KMS-11 (cell line): ENCODE measurements around the gene COL23A1.
"Not testable (repeated sequence)": the region's sequence is repeated elsewhere in the genome, so short reads cannot be mapped to it uniquely, and the experiment has no call there.

ENCODE experiments used
- H2AFZ ChIP-seq: fragments of 200-600 bp; sonication (generic); 2 replicates; pipeline ENCODE4 v1.6.1; 2016; ENCODE audit warnings: antibody characterized with exemption, mixed run types, low read depth
- H3K27ac ChIP-seq: fragments of 200-600 bp; sonication (generic); 2 replicates; pipeline ENCODE4 v1.6.1; 2016; ENCODE audit warnings: mild to moderate bottlenecking, mixed run types
- H3K27me3 ChIP-seq: fragments of 200-600 bp; sonication (generic); 2 replicates; pipeline ENCODE4 v1.6.1; 2017; ENCODE audit warnings: mild to moderate bottlenecking, low read depth, mixed run types, moderate library complexity; ENCODE audit not compliant: insufficient read depth
- H3K36me3 ChIP-seq: fragments of 200-600 bp; sonication (generic); 2 replicates; pipeline ENCODE4 v1.6.1; 2017; ENCODE audit warnings: mild to moderate bottlenecking, mixed run types; ENCODE audit not compliant: insufficient read depth
- H3K4me1 ChIP-seq: fragments of 200-600 bp; sonication (generic); 2 replicates; pipeline ENCODE4 v1.6.1; 2016; ENCODE audit warnings: mild to moderate bottlenecking, low read depth, mixed run types; ENCODE audit not compliant: poor library complexity, severe bottlenecking
- H3K4me2 ChIP-seq: fragments of 200-600 bp; sonication (generic); 2 replicates; pipeline ENCODE4 v1.7.0; 2016; ENCODE audit warnings: mild to moderate bottlenecking, mixed run types
- H3K4me3 ChIP-seq: fragments of 200-600 bp; sonication (generic); IDR thresholded peaks from 2 replicates; pipeline ENCODE4 v1.6.1; 2017; ENCODE audit warnings: low read depth, low read length, mixed read lengths; ENCODE audit not compliant: insufficient read depth
- H3K79me2 ChIP-seq: fragments of 200-600 bp; sonication (generic); 2 replicates; pipeline ENCODE4 v1.6.1; 2016; ENCODE audit warnings: low read depth, mixed run types; ENCODE audit not compliant: insufficient read depth
- H3K9ac ChIP-seq: fragments of 200-600 bp; sonication (generic); 2 replicates; pipeline ENCODE4 v1.6.1; 2016; ENCODE audit warnings: mild to moderate bottlenecking, mixed run types
- H4K20me1 ChIP-seq: fragments of 200-600 bp; sonication (generic); 2 replicates; pipeline ENCODE4 v1.6.1; 2016; ENCODE audit warnings: mild to moderate bottlenecking, mixed run types; ENCODE audit not compliant: insufficient read depth
- TF ChIP-seq, protein P1 (sequence below): fragments of 200-600 bp; sonication (generic); conservative IDR thresholded peaks from 2 replicates; pipeline ENCODE4 v1.6.1; 2017; ENCODE audit warnings: low read depth, mild to moderate bottlenecking, antibody characterized with exemption, low read length, moderate library complexity, mixed read lengths

Gene COL23A1

DNA sequence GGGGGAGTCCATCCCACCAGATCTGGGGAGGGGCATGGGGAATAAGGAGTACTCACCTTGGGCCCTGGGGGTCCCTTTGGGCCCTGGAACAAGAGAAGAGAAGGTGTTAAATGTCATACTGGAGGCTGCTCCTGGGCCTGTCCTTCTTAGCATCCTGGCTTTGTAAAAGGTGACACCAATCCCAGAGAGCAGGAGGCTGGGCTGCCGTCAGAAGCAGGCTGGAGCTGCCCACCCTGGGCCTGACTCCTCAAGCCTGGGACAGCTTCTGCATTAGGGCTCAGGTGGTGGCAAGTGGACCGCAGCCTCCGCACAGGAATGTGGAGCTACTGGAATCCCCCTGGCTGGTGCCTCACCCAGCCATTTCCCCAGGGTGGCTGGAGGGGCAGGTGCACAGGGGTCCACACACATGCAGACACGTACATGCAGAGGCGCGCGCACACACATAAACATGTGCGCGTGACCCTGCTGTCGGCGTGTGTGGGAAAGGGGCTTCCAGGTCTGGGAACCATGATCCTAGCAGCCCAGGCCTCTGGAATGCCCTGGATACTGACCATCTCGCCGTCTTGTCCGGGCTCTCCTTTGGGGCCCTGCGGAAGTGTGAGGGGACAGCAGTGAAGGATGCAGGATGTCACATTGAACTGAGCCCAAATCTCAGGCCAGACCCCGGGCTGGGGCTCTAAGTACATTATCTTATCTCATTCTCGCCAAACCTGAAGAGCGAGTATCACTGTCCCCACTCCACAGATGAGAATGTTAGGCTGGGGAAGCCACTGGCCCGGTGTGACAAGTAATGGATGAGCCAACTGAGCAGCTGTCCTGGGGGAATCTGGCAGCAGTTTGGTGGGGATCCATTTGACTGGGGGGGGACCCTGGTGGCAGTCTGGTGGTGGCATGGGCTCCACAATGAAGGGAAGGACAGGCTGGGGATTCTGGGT lies 328.3 kb downstream of the COL23A1 start:
- TF ChIP-seq, protein P1, sequence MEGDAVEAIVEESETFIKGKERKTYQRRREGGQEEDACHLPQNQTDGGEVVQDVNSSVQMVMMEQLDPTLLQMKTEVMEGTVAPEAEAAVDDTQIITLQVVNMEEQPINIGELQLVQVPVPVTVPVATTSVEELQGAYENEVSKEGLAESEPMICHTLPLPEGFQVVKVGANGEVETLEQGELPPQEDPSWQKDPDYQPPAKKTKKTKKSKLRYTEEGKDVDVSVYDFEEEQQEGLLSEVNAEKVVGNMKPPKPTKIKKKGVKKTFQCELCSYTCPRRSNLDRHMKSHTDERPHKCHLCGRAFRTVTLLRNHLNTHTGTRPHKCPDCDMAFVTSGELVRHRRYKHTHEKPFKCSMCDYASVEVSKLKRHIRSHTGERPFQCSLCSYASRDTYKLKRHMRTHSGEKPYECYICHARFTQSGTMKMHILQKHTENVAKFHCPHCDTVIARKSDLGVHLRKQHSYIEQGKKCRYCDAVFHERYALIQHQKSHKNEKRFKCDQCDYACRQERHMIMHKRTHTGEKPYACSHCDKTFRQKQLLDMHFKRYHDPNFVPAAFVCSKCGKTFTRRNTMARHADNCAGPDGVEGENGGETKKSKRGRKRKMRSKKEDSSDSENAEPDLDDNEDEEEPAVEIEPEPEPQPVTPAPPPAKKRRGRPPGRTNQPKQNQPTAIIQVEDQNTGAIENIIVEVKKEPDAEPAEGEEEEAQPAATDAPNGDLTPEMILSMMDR = no peak
- Histone ChIP-seq H3K4me1 (no peaks in the 10 kb centered on the region), H3K79me2 (no peaks in the 10 kb centered on the region), H3K4me3 (no peak overlapping the region), H2AFZ (no peak overlapping the region), H3K4me2 (no peak overlapping the region), H3K36me3 (no peaks in the 10 kb centered on the region), H3K27me3 (no peaks in the 10 kb centered on the region), H3K9ac (no peak overlapping the region), H3K27ac (no peak overlapping the region), H4K20me1 (no peaks in the 10 kb centered on the region)

DNA sequence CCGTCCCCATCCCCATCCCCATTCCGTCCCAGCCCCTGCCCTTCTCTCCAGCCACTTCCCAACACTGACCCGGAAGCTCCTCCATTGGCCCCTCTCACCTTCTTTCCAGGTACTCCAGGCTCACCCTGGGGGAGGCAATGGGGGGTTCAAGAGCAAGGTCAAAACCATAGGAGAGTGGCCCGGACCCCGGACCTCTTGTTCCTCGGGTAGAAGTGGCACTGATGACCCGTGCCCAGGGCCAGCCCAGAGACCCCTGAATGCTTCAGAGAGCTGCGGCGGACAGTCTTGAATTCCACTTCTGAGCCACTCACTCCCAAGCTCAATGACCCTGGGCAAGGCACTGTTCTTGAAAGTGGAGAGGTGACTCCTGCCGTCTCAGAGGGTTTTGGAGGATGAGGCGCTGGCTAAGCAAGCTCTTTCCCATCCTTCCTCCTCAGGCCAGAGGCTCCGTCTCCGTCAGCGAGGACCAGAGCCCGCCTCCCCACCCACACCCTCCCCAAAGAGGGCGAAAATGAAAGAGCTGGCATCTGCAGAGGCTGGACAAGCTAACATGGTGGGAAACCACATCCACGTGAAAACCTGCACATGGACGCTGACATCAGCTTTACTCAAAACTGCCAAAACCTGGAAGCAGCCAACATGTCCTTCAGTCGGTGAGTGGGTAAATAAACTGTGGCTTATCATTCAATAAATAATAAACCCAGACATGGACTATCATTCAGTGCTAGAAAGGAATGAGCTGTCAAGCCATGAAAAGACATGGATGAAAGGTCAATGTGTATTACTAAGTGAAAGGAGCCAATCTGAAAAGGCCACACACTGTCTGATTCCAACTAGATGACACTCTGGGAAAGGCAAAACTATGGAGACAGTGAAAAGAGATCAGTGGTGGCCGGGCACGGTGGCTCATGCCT lies 330.3 kb downstream of the COL23A1 start:
- Histone ChIP-seq H3K4me3 (no peak overlapping the region), H2AFZ (no peak overlapping the region), H3K79me2 (no peaks in the 10 kb centered on the region), H3K4me1 (no peaks in the 10 kb centered on the region), H3K27me3 (no peaks in the 10 kb centered on the region), H3K36me3 (no peaks in the 10 kb centered on the region), H3K4me2 (no peak overlapping the region), H3K9ac (no peak overlapping the region), H3K27ac (no peak overlapping the region), H4K20me1 (no peaks in the 10 kb centered on the region)
- TF ChIP-seq, protein P1 = no peak

DNA sequence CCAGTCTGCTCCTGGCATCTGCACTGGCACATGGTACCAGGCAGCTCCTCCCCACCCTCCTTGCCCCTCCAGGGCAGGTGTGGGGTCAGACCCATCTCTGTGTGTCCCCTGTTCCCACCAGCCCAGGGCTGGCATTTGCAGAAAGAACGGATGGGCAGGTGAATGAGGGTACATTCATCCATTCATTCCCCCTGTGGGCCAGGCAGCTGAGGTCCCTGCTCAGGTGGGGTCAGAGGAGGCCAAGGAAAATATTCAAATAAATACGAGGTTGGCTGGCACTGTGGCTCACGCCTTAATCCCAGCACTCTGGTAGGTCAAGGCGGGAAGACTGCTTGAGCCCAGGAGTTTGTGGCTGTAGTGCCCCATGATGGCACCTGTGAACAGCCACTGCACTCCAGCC lies 332.5 kb downstream of the COL23A1 start:
- H3K27ac ChIP-seq = no peak overlapping the region
- H3K4me3 ChIP-seq = no peak overlapping the region
- no peaks in the 10 kb centered on the region for H3K4me1 ChIP-seq
- H3K4me2 ChIP-seq = no peak overlapping the region
- TF ChIP-seq, protein P1 = no peak
- no peak overlapping the region for H3K9ac ChIP-seq
- H3K36me3 ChIP-seq = no peaks in the 10 kb centered on the region
- no peak overlapping the region for H2AFZ ChIP-seq
- H3K79me2 ChIP-seq = no peaks in the 10 kb centered on the region
- H3K27me3 ChIP-seq = no peaks in the 10 kb centered on the region; the same call in 1 of the 2 replicates
- H4K20me1 ChIP-seq = no peaks in the 10 kb centered on the region

DNA sequence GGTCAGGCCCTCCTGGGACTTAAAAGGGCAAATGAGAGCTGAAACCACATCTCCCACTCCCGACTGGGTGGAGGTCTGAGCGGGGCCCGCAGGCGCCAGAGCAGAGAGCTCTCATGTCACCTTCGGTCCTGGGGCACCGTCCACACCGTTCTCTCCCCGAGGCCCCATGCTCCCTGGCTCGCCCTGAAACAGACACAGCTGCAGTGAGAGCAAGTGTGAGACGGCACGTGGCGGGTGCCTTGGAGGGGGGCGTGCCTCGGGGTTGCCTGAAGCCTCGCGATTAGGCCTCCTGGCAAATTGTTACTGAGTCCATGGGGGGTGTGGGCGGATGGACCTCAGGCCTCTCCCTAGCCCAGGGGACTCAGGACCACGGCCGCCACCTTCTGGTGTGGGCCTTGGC lies 333.4 kb downstream of the COL23A1 start:
- H3K4me1 ChIP-seq = no peaks in the 10 kb centered on the region
- no peaks in the 10 kb centered on the region for H3K36me3 ChIP-seq
- H3K9ac ChIP-seq = no peak overlapping the region
- no peaks in the 10 kb centered on the region for H3K79me2 ChIP-seq
- H2AFZ ChIP-seq = no peak overlapping the region
- no peaks in the 10 kb centered on the region; the same call in 1 of the 2 replicates for H3K27me3 ChIP-seq
- no peak overlapping the region for H3K4me3 ChIP-seq
- TF ChIP-seq, protein P1 = no peak
- no peak overlapping the region for H3K27ac ChIP-seq
- no peaks in the 10 kb centered on the region for H4K20me1 ChIP-seq
- H3K4me2 ChIP-seq = no peak overlapping the region

DNA sequence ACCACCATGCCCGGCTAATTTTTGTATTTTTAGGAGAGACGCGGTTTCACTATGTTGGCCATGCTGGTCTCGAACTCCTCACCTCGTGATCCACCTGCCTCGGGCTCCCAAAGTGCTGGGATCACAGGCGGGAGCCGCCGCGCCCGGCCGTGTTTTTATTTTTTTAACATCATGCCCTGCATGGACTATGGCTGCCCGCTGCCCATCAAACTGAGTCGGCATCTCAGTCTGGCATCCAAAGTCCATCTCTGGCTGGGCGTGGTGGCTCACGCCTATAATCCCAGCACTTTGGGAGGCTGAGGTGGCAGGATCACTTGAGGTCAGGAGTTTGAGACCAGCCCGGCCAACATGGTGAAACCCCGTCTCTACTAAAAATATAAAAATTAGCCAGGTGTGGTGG lies 336.6 kb downstream of the COL23A1 start:
- H3K4me1 ChIP-seq, H3K4me3 ChIP-seq, H3K27me3 ChIP-seq: not testable (repeated sequence)

More for the DNA sequence above, 336.6 kb downstream of the COL23A1 start:
- H3K27ac ChIP-seq, H3K36me3 ChIP-seq, H4K20me1 ChIP-seq, H3K79me2 ChIP-seq, H2AFZ ChIP-seq, H3K9ac ChIP-seq, H3K4me2 ChIP-seq: not testable (repeated sequence)
